ENCODE data around the gene TMEM61.

TMEM61 gene

GRCh38 chr1:54967372-54967771 is 13.1 kb upstream of the TMEM61 start:
- Histone ChIP-seq H3K79me2 (ENCODE audit: insufficient read depth, low read length) (no peaks in the 10 kb centered on the region), H3K27ac (ENCODE audit: low read depth, low read length, poor library complexity, severe bottlenecking) (no peak overlapping the region), H3K9me3 (ENCODE audit: low read length) (no peaks in the 10 kb centered on the region), H3K36me3 (ENCODE audit: insufficient read depth, low read length) (no peaks in the 10 kb centered on the region), H2AFZ (ENCODE audit: low read length) (no peak overlapping the region), H3F3A (ENCODE audit: insufficient read depth, low read length) (no peaks in the 10 kb centered on the region), H4K20me1 (ENCODE audit: insufficient read depth, low read length) (no peaks in the 10 kb centered on the region), H3K4me3 (ENCODE audit: low read depth, low read length, poor library complexity, severe bottlenecking) (no peak overlapping the region), H3K4me1 (ENCODE audit: insufficient read depth, low read length, severe bottlenecking) (peaks cover 5% of the 10 kb centered on the region), H3K9ac (ENCODE audit: low read length) (no peak overlapping the region), H3K4me2 (ENCODE audit: low read length) (no peak overlapping the region), H3K9me2 (ENCODE audit: low read depth, low read length) (no peaks in the 10 kb centered on the region), H3K27me3 (ENCODE audit: insufficient read depth, low read length) (no peaks in the 10 kb centered on the region; the same call in 1 of the 2 replicates)
- TF ChIP-seq CTCF (IDR thresholded peaks at IDR 0.05; ENCODE audit: low read length) (no peak), EZH2 (IDR thresholded peaks at IDR 0.05; ENCODE audit: borderline replicate concordance, low read length) (no peak)

- Histone ChIP-seq H3K9me3 (ENCODE audit: low read length) (no peaks in the 10 kb centered on the region), H3K4me3 (ENCODE audit: low read depth, low read length, poor library complexity, severe bottlenecking) (no peak overlapping the region), H3K9ac (ENCODE audit: low read length) (no peak overlapping the region), H3K4me2 (ENCODE audit: low read length) (no peak overlapping the region), H3K79me2 (ENCODE audit: insufficient read depth, low read length) (no peaks in the 10 kb centered on the region), H3K4me1 (ENCODE audit: insufficient read depth, low read length, severe bottlenecking) (peaks cover 5% of the 10 kb centered on the region), H3K27ac (ENCODE audit: low read depth, low read length, poor library complexity, severe bottlenecking) (no peak overlapping the region), H2AFZ (ENCODE audit: low read length) (no peak overlapping the region), H3K9me2 (ENCODE audit: low read depth, low read length) (no peaks in the 10 kb centered on the region), H3K36me3 (ENCODE audit: insufficient read depth, low read length) (no peaks in the 10 kb centered on the region), H4K20me1 (ENCODE audit: insufficient read depth, low read length) (no peaks in the 10 kb centered on the region), H3F3A (ENCODE audit: insufficient read depth, low read length) (no peaks in the 10 kb centered on the region), H3K27me3 (ENCODE audit: insufficient read depth, low read length) (no peaks in the 10 kb centered on the region; the same call in 1 of the 2 replicates)
- TF ChIP-seq CTCF (IDR thresholded peaks at IDR 0.05; ENCODE audit: low read length) (no peak), EZH2 (IDR thresholded peaks at IDR 0.05; ENCODE audit: borderline replicate concordance, low read length) (no peak)
These were observed 11.9 kb upstream of the TMEM61 start for GRCh38 chr1:54968551-54968950.

GRCh38 chr1:54969879-54970278 is 10.5 kb upstream of the TMEM61 start:
- no peak overlapping the region for H2AFZ ChIP-seq (ENCODE audit: low read length)
- H3K27ac ChIP-seq (ENCODE audit: low read depth, low read length, poor library complexity, severe bottlenecking) = no peak overlapping the region
- H3K4me2 ChIP-seq (ENCODE audit: low read length) = no peak overlapping the region
- H3K27me3 ChIP-seq (ENCODE audit: insufficient read depth, low read length) = no peaks in the 10 kb centered on the region; the same call in 1 of the 2 replicates
- H3K9me2 ChIP-seq (ENCODE audit: low read depth, low read length) = no peaks in the 10 kb centered on the region
- H3K4me1 ChIP-seq (ENCODE audit: insufficient read depth, low read length, severe bottlenecking) = peaks cover 5% of the 10 kb centered on the region
- TF ChIP-seq EZH2 (IDR thresholded peaks at IDR 0.05; ENCODE audit: borderline replicate concordance, low read length) (no peak), CTCF (IDR thresholded peaks at IDR 0.05; ENCODE audit: low read length) (no peak)
- no peak overlapping the region for H3K4me3 ChIP-seq (ENCODE audit: low read depth, low read length, poor library complexity, severe bottlenecking)
- no peaks in the 10 kb centered on the region for H3K9me3 ChIP-seq (ENCODE audit: low read length)
- H3F3A ChIP-seq (ENCODE audit: insufficient read depth, low read length) = no peaks in the 10 kb centered on the region
- no peak overlapping the region for H3K9ac ChIP-seq (ENCODE audit: low read length)
- no peaks in the 10 kb centered on the region for H4K20me1 ChIP-seq (ENCODE audit: insufficient read depth, low read length)
- H3K36me3 ChIP-seq (ENCODE audit: insufficient read depth, low read length) = no peaks in the 10 kb centered on the region
- H3K79me2 ChIP-seq (ENCODE audit: insufficient read depth, low read length) = no peaks in the 10 kb centered on the region
